Mesendoderm (in vitro differentiated cells): ENCODE measurements around the gene BBS9.
"Not testable (repeated sequence)": the region's sequence is repeated elsewhere in the genome, so short reads cannot be mapped to it uniquely, and the experiment has no call there.

Source experiments
- DNase-seq: peaks from one replicate; pipeline ENCODE4 v3.0.0; 2013
- H2AK5ac ChIP-seq: 2 replicates; pipeline ENCODE4 v1.6.1; 2013; ENCODE audit warnings: low read length, inconsistent platforms
- H2BK120ac ChIP-seq: 2 replicates; pipeline ENCODE4 v1.6.1; 2013; ENCODE audit warnings: low read depth, mild to moderate bottlenecking, low read length, moderate library complexity, mixed read lengths
- H2BK15ac ChIP-seq: replicated peaks from 2 replicates; pipeline ENCODE4 v1.6.1; 2013; ENCODE audit warnings: low read depth, mild to moderate bottlenecking, moderate library complexity
- H2BK5ac ChIP-seq: 2 replicates; pipeline ENCODE4 v1.6.1; 2013; ENCODE audit warnings: low read length, inconsistent platforms
- H3K18ac ChIP-seq: 2 replicates; pipeline ENCODE4 v1.6.1; 2013; ENCODE audit warnings: mild to moderate bottlenecking, low read length, mixed read lengths
- H3K23ac ChIP-seq: one replicate; pipeline ENCODE4 v1.6.1; 2013; ENCODE audit warnings: low read length
- H3K27ac ChIP-seq: 2 replicates; pipeline ENCODE4 v1.5.1; 2013; ENCODE audit warnings: low read depth, mild to moderate bottlenecking, inconsistent platforms, low read length, moderate library complexity
- H3K27me3 ChIP-seq: 2 replicates; pipeline ENCODE4 v1.6.1; 2013; ENCODE audit warnings: low read length, control low read depth, mild to moderate bottlenecking, inconsistent platforms; ENCODE audit not compliant: insufficient read depth, poor library complexity
- H3K36me3 ChIP-seq: 2 replicates; pipeline ENCODE4 v1.6.1; 2013; ENCODE audit warnings: low read length, inconsistent platforms; ENCODE audit not compliant: control insufficient read depth, insufficient read depth
- H3K4ac ChIP-seq: one replicate; pipeline ENCODE4 v1.6.1; 2013; ENCODE audit warnings: low read depth, mild to moderate bottlenecking, low read length, moderate library complexity
- H3K4me1 ChIP-seq: 2 replicates; pipeline ENCODE4 v1.6.1; 2013; ENCODE audit warnings: low read depth, low read length, inconsistent platforms; ENCODE audit not compliant: control insufficient read depth
- H3K4me2 ChIP-seq: 2 replicates; pipeline ENCODE4 v1.6.1; 2013; ENCODE audit warnings: low read length
- H3K4me3 ChIP-seq: 2 replicates; pipeline ENCODE4 v1.5.1; 2013; ENCODE audit warnings: mild to moderate bottlenecking, low read length
- H3K56ac ChIP-seq: one replicate; pipeline ENCODE4 v1.6.1; 2013; ENCODE audit warnings: low read length
- H3K79me1 ChIP-seq: 2 replicates; pipeline ENCODE4 v1.6.1; 2013; ENCODE audit warnings: low read length, inconsistent platforms
- H3K79me2 ChIP-seq: 2 replicates; pipeline ENCODE4 v1.6.1; 2013; ENCODE audit warnings: mild to moderate bottlenecking, low read length; ENCODE audit not compliant: control insufficient read depth, insufficient read depth
- H3K9ac ChIP-seq: 2 replicates; pipeline ENCODE4 v1.6.1; 2013; ENCODE audit warnings: low read length, inconsistent platforms
- H4K5ac ChIP-seq: one replicate; pipeline ENCODE4 v1.6.1; 2013; ENCODE audit warnings: low read length
- H4K8ac ChIP-seq: one replicate; pipeline ENCODE4 v1.6.1; 2013; ENCODE audit warnings: low read depth, mild to moderate bottlenecking, control low read depth, low read length, moderate library complexity
- WGBS: extraction: QIAGEN DNeasy Blood & Tissue Kit; methylation state at CpG from one replicate; pipeline ENCODE4 v1.1.7; 2013; ENCODE audit warnings: low lambda C conversion rate, missing lambda C conversion rate; ENCODE audit not compliant: insufficient coverage; ENCODE audit errors: extremely low coverage; 5-methylcytosine and 5-hydroxymethylcytosine counted together

The BBS9 gene

DNA sequence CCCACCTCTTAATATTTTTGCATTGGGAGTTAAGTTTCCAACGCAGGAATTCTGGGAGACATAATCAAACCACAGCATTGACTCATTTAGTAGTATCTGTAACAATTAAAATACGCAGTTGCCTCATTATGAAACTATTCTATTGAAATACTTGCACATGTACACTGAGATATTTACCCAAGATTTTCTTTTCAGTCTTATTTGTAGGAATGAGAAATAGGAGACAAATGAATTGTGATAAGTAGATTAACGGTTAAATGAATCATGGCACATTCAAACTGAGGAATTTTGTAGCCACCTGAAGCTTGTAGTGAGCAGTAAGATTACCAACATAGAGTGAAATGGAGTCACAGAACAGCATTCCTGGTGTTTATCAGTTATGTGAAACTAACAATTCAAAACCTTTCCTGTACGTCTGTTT, 38.2 kb upstream of the BBS9 start:
- no peak overlapping the region for H2BK5ac ChIP-seq
- H3K18ac ChIP-seq = no peak overlapping the region
- WGBS = no CpG with 5 or more reads among the region's 4 CpGs
- no peak for DNase-seq
- H2BK15ac ChIP-seq = no peak overlapping the region
- H4K5ac ChIP-seq = no peak overlapping the region
- H3K36me3 ChIP-seq = peaks cover under 1% of the 10 kb centered on the region
- no peak overlapping the region for H3K4me2 ChIP-seq
- H3K27ac ChIP-seq = no peak overlapping the region
- H2BK120ac ChIP-seq = no peak overlapping the region
- H3K79me2 ChIP-seq = no peaks in the 10 kb centered on the region
- H3K79me1 ChIP-seq = no peaks in the 10 kb centered on the region
- no peak overlapping the region for H3K56ac ChIP-seq
- H3K4ac ChIP-seq = no peak overlapping the region
- no peak overlapping the region for H4K8ac ChIP-seq
- H3K9ac ChIP-seq = no peak overlapping the region
- H3K4me3 ChIP-seq = no peak overlapping the region
- H3K27me3 ChIP-seq = no peaks in the 10 kb centered on the region
- H3K4me1 ChIP-seq = no peaks in the 10 kb centered on the region
- no peak overlapping the region for H3K23ac ChIP-seq
- H2AK5ac ChIP-seq = no peak overlapping the region

DNA sequence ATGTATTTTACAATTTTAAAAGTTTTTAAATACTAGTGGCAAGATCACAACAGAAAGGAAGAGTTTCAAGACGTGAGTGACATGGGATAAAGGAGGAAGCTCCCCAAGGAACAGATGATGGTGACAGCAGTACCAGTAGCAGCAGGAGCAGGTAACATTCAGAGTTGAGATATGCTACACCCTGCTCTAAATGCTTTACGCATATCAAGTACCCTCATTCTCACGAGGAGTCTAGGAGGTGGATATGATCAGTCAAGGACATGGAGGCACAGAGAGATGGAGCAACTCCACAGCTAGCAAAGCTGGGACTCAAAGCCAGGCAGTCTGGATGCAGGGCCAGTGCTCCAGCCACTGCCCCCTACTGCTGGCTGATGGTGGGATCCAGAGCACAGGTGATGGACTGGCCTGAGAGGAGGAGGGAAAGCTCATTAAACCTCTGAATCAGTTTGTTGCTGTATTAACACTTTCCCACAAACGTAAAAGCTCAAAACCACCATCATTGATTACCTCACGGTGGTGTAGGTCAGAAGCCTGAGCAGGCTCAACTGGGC, 37.6 kb upstream of the BBS9 start:
- H3K27me3 ChIP-seq = no peaks in the 10 kb centered on the region
- WGBS = no CpG with 5 or more reads among the region's 5 CpGs
- H3K36me3 ChIP-seq = peaks cover 1% of the 10 kb centered on the region
- H3K4me1 ChIP-seq = no peaks in the 10 kb centered on the region
- H3K4me2 ChIP-seq = no peak overlapping the region
- H3K79me1 ChIP-seq = no peaks in the 10 kb centered on the region
- no peak for DNase-seq
- H3K4ac ChIP-seq = no peak overlapping the region
- no peak overlapping the region for H3K23ac ChIP-seq
- no peak overlapping the region for H2BK15ac ChIP-seq
- H3K18ac ChIP-seq = no peak overlapping the region
- no peak overlapping the region for H3K27ac ChIP-seq
- no peak overlapping the region for H4K8ac ChIP-seq
- no peak overlapping the region for H3K56ac ChIP-seq
- H3K4me3 ChIP-seq = no peak overlapping the region
- H3K79me2 ChIP-seq = no peaks in the 10 kb centered on the region
- H4K5ac ChIP-seq = no peak overlapping the region
- no peak overlapping the region for H2AK5ac ChIP-seq
- H2BK5ac ChIP-seq = no peak overlapping the region
- H2BK120ac ChIP-seq = no peak overlapping the region
- no peak overlapping the region for H3K9ac ChIP-seq

DNA sequence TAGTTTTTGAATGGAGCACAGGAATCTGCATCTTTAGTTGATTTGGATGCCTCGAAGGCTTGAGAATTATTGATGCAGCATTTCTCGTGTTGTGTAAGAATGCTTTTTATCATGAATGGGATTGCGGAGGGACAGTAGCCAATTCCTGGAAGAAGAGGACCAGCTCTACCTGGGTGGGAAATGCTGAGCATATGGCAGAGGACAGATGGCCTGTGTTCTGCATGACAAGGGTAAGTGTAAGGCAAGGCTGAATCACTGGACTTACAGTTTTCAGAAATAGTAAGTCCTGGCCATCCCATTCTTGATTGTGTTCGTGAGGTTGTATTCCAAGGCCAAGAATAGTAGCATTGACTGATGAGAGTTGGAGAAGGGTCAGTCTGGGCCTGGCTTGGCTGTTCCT, 36.1 kb upstream of the BBS9 start:
- H3K4me3 ChIP-seq = no peak overlapping the region
- no peak overlapping the region for H3K18ac ChIP-seq
- WGBS = no CpG with 5 or more reads among the region's 4 CpGs
- no peaks in the 10 kb centered on the region for H3K4me1 ChIP-seq
- peaks cover 3% of the 10 kb centered on the region for H3K36me3 ChIP-seq
- no peaks in the 10 kb centered on the region for H3K27me3 ChIP-seq
- no peak overlapping the region for H3K27ac ChIP-seq
- no peak overlapping the region for H2BK120ac ChIP-seq
- no peak overlapping the region for H3K9ac ChIP-seq
- H4K5ac ChIP-seq = no peak overlapping the region
- no peak overlapping the region for H2BK5ac ChIP-seq
- no peaks in the 10 kb centered on the region for H3K79me2 ChIP-seq
- no peak overlapping the region for H2AK5ac ChIP-seq
- H3K79me1 ChIP-seq = no peaks in the 10 kb centered on the region
- H3K4me2 ChIP-seq = no peak overlapping the region
- no peak overlapping the region for H3K56ac ChIP-seq
- H3K23ac ChIP-seq = no peak overlapping the region
- no peak overlapping the region for H2BK15ac ChIP-seq
- no peak overlapping the region for H3K4ac ChIP-seq
- no peak overlapping the region for H4K8ac ChIP-seq
- no peak for DNase-seq

DNA sequence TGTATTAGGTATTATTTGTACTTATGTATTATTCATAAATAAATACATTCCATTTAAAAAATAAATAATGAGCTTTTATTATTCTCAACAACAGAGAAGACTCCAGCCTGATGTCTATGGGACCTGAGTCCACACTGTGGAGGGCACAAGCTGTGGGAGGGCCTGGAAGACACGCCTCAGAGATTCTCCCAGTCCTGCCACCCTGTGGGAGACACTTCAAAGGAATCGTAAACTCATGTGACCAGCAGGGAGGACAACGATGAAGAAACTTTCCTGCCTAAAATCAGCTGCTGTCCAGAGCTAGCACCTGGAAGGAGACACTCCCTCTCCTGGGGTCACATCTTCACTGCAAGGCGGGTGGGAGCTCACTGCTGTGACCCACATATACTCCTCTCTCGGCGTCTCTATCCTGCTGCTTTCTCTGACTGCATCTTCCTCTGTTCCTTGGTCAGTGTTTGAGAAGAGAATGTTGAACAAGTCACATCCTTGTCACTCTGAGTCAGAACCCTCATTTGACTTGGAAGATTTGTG, 34.6 kb upstream of the BBS9 start:
- H4K8ac ChIP-seq, H3K27ac ChIP-seq, H3K4ac ChIP-seq, H3K4me2 ChIP-seq, H3K18ac ChIP-seq, H2BK15ac ChIP-seq, H2BK5ac ChIP-seq, H3K9ac ChIP-seq, H3K27me3 ChIP-seq, H3K36me3 ChIP-seq, H3K79me2 ChIP-seq, H2AK5ac ChIP-seq, H4K5ac ChIP-seq, H3K4me3 ChIP-seq, H3K56ac ChIP-seq, DNase-seq, H2BK120ac ChIP-seq, H3K4me1 ChIP-seq, H3K79me1 ChIP-seq, H3K23ac ChIP-seq: not testable (repeated sequence)
- no CpG with 5 or more reads among the region's 6 CpGs for WGBS

DNA sequence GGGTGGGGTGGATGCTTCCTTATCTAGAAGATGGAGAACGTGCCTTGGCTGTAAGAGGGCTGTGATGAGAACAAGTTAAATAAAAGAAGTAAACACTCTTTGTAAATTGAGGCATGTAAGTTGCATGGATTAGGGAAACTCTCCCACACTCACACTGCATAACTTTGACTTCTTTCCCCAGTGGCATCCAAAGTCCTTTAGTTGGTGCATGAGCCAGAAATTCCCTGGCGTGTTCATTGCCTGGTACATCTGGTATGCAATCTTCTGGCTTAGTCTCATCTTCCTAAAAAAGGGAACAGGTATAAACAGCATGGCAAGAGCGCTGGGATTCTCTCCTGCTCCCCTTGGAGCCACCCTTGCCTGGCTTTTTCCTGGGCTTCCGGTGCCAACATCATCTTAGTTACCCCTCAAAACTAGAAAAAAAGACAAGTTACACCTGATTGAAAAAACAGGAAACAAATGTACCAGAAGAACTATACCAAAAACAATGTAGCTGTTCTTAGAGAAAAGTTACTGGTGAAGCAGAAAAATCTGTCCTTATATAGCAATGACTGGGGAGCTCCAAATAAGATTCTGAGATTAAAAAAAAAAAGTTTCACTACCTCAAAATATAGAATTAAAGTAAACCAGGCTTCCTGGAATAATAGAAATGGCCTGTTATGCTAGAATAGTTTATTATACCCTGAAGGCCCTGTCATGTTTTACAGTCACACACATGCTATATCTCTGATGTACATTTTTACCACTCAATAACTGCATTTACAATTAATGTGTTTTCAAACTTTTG, 30.0 kb upstream of the BBS9 start:
- Histone ChIP-seq H3K4me1 (no peaks in the 10 kb centered on the region), H3K4me3 (no peak overlapping the region), H3K27ac (no peak overlapping the region), H4K5ac (no peak overlapping the region), H3K79me1 (peaks cover 3% of the 10 kb centered on the region), H3K36me3 (peaks cover 12% of the 10 kb centered on the region), H3K56ac (no peak overlapping the region), H2AK5ac (no peak overlapping the region), H3K4me2 (no peak overlapping the region), H4K8ac (no peak overlapping the region), H3K27me3 (no peaks in the 10 kb centered on the region), H3K18ac (no peak overlapping the region), H3K9ac (no peak overlapping the region), H2BK15ac (no peak overlapping the region), H2BK120ac (no peak overlapping the region), H2BK5ac (no peak overlapping the region), H3K23ac (no peak overlapping the region), H3K79me2 (no peaks in the 10 kb centered on the region), H3K4ac (no peak overlapping the region)
- no CpG with 5 or more reads among the region's 4 CpGs for WGBS
- DNase-seq = no peak
